CD8-positive, alpha-beta memory T cell (primary cell): ENCODE results near the gene GRXCR2. TPM values are rescaled to one million over a fixed set of nuclear protein-coding genes. Genes with fewer than 3 reads are reported as not detected.

ENCODE experiments used
- CTCF ChIA-PET: fragments of 350-600 bp; sonication (Branson Sonifier 250); formaldehyde crosslinking; loops from one replicate; lab custom pipeline; 2021; ENCODE audit warnings: antibody characterized with exemption; lab: Charles Lee
- POLR2A ChIA-PET: fragments of 350-600 bp; sonication (Branson Sonifier 250); formaldehyde crosslinking; loops from one replicate; lab custom pipeline; 2021; ENCODE audit warnings: antibody characterized with exemption; lab: Charles Lee
- DNase-seq, 5 donors: peaks; one replicate each; pipeline versions ENCODE4 v3.0.0 to v3.0.0-alpha.2; 2020 to 2022; ENCODE audit warnings: mixed read lengths in 1 of 5
- H3K27ac ChIP-seq: one replicate; pipeline ENCODE4 v1.7.0; 2013; ENCODE audit warnings: low read depth, mild to moderate bottlenecking, low read length, moderate library complexity
- H3K27me3 ChIP-seq: 2 replicates; pipeline ENCODE4 v1.7.0; 2013; ENCODE audit warnings: low read length, mild to moderate bottlenecking; ENCODE audit not compliant: insufficient read depth, poor library complexity, severe bottlenecking
- H3K36me3 ChIP-seq: 2 replicates; pipeline ENCODE4 v1.7.0; 2013; ENCODE audit warnings: mild to moderate bottlenecking, low read length, moderate library complexity; ENCODE audit not compliant: insufficient read depth
- H3K4me1 ChIP-seq: 2 replicates; pipeline ENCODE4 v1.7.0; 2013; ENCODE audit warnings: mild to moderate bottlenecking, low read length, moderate library complexity; ENCODE audit not compliant: insufficient read depth
- H3K4me3 ChIP-seq: 2 replicates; pipeline ENCODE4 v1.7.0; 2013; ENCODE audit warnings: mild to moderate bottlenecking, low read length
- H3K9me3 ChIP-seq: 2 replicates; pipeline ENCODE4 v1.7.0; 2013; ENCODE audit warnings: mild to moderate bottlenecking, low read length
- H3K27ac Mint-ChIP-seq, 8 donors: one replicate each; pipeline ENCODE4 v1.8.0; 2020 to 2021; ENCODE audit warnings: mixed read lengths in 8 of 8, mild to moderate bottlenecking in 6 of 8, inconsistent platforms in 3 of 8, moderate library complexity in 3 of 8
- H3K27me3 Mint-ChIP-seq, 2 donors: one replicate each; pipeline ENCODE4 v1.8.0; 2020 to 2021; ENCODE audit warnings: mixed read lengths in 2 of 2, mild to moderate bottlenecking in 1 of 2, moderate library complexity in 1 of 2
- H3K36me3 Mint-ChIP-seq, 3 donors: one replicate each; pipeline ENCODE4 v1.8.0; 2020 to 2021; ENCODE audit warnings: mixed read lengths in 3 of 3, inconsistent platforms in 1 of 3, mild to moderate bottlenecking in 1 of 3
- H3K4me1 Mint-ChIP-seq, 3 donors: one replicate each; pipeline ENCODE4 v1.8.0; 2020 to 2021; ENCODE audit warnings: mixed read lengths in 3 of 3, inconsistent platforms in 1 of 3, mild to moderate bottlenecking in 1 of 3
- H3K4me3 Mint-ChIP-seq, 7 donors: one replicate each; pipeline ENCODE4 v1.8.0; 2020 to 2021; ENCODE audit warnings: mixed read lengths in 7 of 7, mild to moderate bottlenecking in 6 of 7, moderate library complexity in 4 of 7, inconsistent platforms in 2 of 7
- H3K9me3 Mint-ChIP-seq, 5 donors: one replicate each; pipeline ENCODE4 v1.8.0; 2020 to 2022; ENCODE audit warnings: mixed read lengths in 5 of 5, mild to moderate bottlenecking in 3 of 5, moderate library complexity in 2 of 5, inconsistent platforms in 1 of 5
- polyA plus RNA-seq: library from polyadenylated mRNA; unstranded; fragments of 300-500 nt; fragmentation: Illumina TruSeq; gene quantifications from one replicate; pipeline ENCODE4 v1.2.3, GENCODE V29; 2021
- total RNA-seq, 2 experiments: library from RNA; stranded (reverse); gene quantifications; one replicate each; pipeline ENCODE4 v1.2.3, GENCODE V29; 2021

Gene GRXCR2
- total and polyA plus RNA-seq, 3 experiments from 2014 or later, result not detected

DNA sequence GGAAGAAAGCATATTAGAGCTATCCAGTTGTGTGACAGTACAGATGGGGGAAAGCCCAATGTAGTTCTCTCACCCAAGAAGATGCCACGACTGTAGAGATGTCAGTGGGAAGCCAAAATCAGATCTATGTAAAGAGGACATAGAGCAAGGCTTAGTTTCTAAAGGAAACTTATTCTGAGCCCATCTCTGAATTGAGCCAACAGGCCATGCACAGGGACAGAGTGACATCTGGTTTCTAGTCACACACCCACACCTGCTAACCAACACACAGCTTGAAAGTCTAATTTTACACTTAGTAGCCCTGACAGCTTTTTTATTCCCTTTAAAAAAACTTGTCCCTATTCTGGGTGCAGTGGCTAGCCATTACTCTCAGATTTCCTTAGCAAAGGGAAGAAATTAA, 59.9 kb downstream of the GRXCR2 start:
- Mint-ChIP-seq H3K27ac (no peak overlapping the region), H3K4me1 (no peaks in the 10 kb centered on the region), H3K36me3 (no peaks in the 10 kb centered on the region), H3K4me3 (no peak overlapping the region), H3K27me3 (peaks cover 0 to 3% of the 10 kb centered on the region in 2 donors), H3K9me3 (no peaks in the 10 kb centered on the region)
- no peak for DNase-seq
- ChIA-PET CTCF (no interaction called here), POLR2A (no interaction called here)
- H3K4me3 ChIP-seq, result no peak overlapping the region
- H3K9me3 ChIP-seq, result no peaks in the 10 kb centered on the region
- H3K36me3 ChIP-seq, result no peaks in the 10 kb centered on the region
- H3K27me3 ChIP-seq, result no peaks in the 10 kb centered on the region
- H3K27ac ChIP-seq, result no peak overlapping the region
- no peaks in the 10 kb centered on the region for H3K4me1 ChIP-seq

DNA sequence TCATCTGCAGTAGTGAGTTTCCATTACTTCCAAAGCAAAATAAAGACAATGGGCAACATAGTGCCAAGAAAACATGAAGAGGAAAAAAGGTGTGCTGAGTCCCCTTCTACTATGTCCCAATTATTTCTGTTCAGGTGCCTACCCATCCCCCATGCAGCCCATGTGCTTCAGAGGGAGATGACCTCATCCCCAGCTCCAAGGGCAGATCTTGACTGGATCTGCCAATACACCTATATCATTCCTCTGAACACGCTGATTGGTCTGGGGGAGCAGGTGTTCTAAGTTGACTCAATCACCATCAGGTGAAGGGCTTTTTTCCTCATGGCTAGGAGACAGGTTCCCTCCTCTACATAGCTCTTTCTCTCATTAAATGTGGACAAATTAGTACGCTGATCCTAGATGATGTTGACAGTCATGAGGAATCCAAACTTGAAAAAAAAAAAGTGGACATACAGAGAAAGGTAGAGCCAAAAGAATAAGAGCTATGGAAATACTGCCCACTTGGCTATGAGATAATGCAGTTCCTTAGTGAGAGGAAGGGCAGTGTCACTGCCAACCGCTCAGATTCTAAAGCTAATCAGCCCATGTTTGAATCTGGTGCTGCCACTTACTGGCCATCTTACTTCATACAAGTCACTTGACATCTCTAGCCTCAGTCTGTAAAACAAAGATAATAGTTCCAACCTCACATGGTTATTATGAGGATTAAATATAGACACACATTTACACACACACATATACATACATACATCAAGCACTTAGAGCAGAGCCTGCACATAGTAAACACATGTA, 60.8 kb downstream of the GRXCR2 start:
- H3K4me3 Mint-ChIP-seq, result no peak overlapping the region
- no peaks in the 10 kb centered on the region for H3K36me3 Mint-ChIP-seq
- Histone ChIP-seq H3K9me3 (no peaks in the 10 kb centered on the region), H3K27ac (no peak overlapping the region), H3K36me3 (no peaks in the 10 kb centered on the region), H3K4me1 (no peaks in the 10 kb centered on the region), H3K4me3 (no peak overlapping the region), H3K27me3 (no peaks in the 10 kb centered on the region)
- no peaks in the 10 kb centered on the region for H3K9me3 Mint-ChIP-seq
- no peak for DNase-seq
- no peak overlapping the region for H3K27ac Mint-ChIP-seq
- POLR2A ChIA-PET, result no interaction called here
- no peaks in the 10 kb centered on the region for H3K4me1 Mint-ChIP-seq
- CTCF ChIA-PET, result no interaction called here
- peaks cover 0 to 3% of the 10 kb centered on the region in 2 donors for H3K27me3 Mint-ChIP-seq

Other genes starting within 250 kb of the GRXCR2 start
- gene PRELID2, start 37.7 kb downstream of the GRXCR2 start, total RNA-seq, result 1 to 10 TPM in 1 of 2 experiments, under 1 TPM in 1; 0.92 to 1.2 TPM
- gene PRELID2, start 37.7 kb downstream of the GRXCR2 start, polyA plus RNA-seq, result 1.6 TPM
- under 1 TPM in 1 of 2 experiments, not detected in 1; 0.09 TPM for gene SH3RF2, start 63.6 kb upstream of the GRXCR2 start, total RNA-seq
- 0.51 TPM for gene SH3RF2, start 63.6 kb upstream of the GRXCR2 start, polyA plus RNA-seq
- gene PLAC8L1, start 232.6 kb upstream of the GRXCR2 start, total RNA-seq, result under 1 TPM; 0.53 to 0.96 TPM
- not detected for gene PLAC8L1, start 232.6 kb upstream of the GRXCR2 start, polyA plus RNA-seq